Panc1 (cell line): ENCODE measurements around the gene CENPT. TPM values are rescaled to one million over a fixed set of nuclear protein-coding genes. Genes with fewer than 3 reads are reported as not detected.

Experiments used
- ATAC-seq: fragments of 200-7000 bp; cut with Tn5 transposase; 2 replicates; pipeline ENCODE4 v1.9.1; 2020; ENCODE audit warnings: mild to moderate bottlenecking, moderate library complexity
- BruUV-seq: library from RNA; stranded (reverse); fragments of 400-500 nt; replicated peaks from 2 replicates; lab custom pipeline; 2021; lab: Mats Ljungman, UMichigan
- CTCF ChIA-PET: fragments of 300-600 bp; sonication (Branson Sonifier 250); formaldehyde crosslinking; loops from one replicate; lab custom pipeline; 2022; ENCODE audit warnings: antibody characterized with exemption; lab: Charles Lee
- POLR2A ChIA-PET: fragments of 300-600 bp; sonication (Branson Sonifier 250); formaldehyde crosslinking; loops from one replicate; lab custom pipeline; 2022; ENCODE audit warnings: antibody characterized with exemption; lab: Charles Lee
- DNase-seq: peaks from one replicate; pipeline ENCODE4 v3.0.0-alpha.2; 2010; ENCODE audit warnings: low read depth, low spot score
- H3K27ac ChIP-seq: 2 replicates; pipeline ENCODE4 v1.5.1; 2011; ENCODE audit warnings: mild to moderate bottlenecking, low read length, inconsistent platforms
- H3K27me3 ChIP-seq: fragments of 200-500 bp; sonication (Bioruptor generic); 2 replicates; pipeline ENCODE4 v1.6.0; 2014; ENCODE audit warnings: low read length, inconsistent platforms; ENCODE audit not compliant: control insufficient read depth, insufficient read depth
- H3K36me3 ChIP-seq: fragments of 200-500 bp; sonication (Bioruptor generic); 2 replicates; pipeline ENCODE4 v1.5.1; 2014; ENCODE audit warnings: inconsistent platforms, mild to moderate bottlenecking, low read length, moderate library complexity; ENCODE audit not compliant: control insufficient read depth, insufficient read depth
- H3K4me1 ChIP-seq: 2 replicates; pipeline ENCODE4 v1.5.1; 2011; ENCODE audit warnings: inconsistent platforms, mild to moderate bottlenecking, low read length, moderate library complexity; ENCODE audit not compliant: control insufficient read depth, insufficient read depth
- H3K4me3 ChIP-seq, 2 experiments: 2 replicates each; pipeline ENCODE4 v1.5.1; 2011 to 2012; ENCODE audit warnings: low read depth in 2 of 2, low read length in 2 of 2, mild to moderate bottlenecking in 2 of 2, inconsistent platforms in 1 of 2, moderate library complexity in 1 of 2
- H3K9me3 ChIP-seq: fragments of 200-500 bp; sonication (Bioruptor generic); 2 replicates; pipeline ENCODE4 v1.5.1; 2014; ENCODE audit warnings: low read depth, mild to moderate bottlenecking, inconsistent platforms, low read length, moderate library complexity; ENCODE audit not compliant: control insufficient read depth, insufficient read depth
- CTCF ChIP-seq: fragments of 450-650 bp; IDR thresholded peaks from 2 replicates; pipeline ENCODE4 v1.5.1; 2017; ENCODE audit warnings: mild to moderate bottlenecking
- POLR2AphosphoS5 ChIP-seq: IDR thresholded peaks from 2 replicates; pipeline ENCODE4 v1.6.1; 2012; ENCODE audit warnings: mild to moderate bottlenecking, low read depth, low read length, moderate library complexity
- SIN3A ChIP-seq: IDR thresholded peaks from 2 replicates; pipeline ENCODE4 v1.6.1; 2012; ENCODE audit warnings: low read depth, mild to moderate bottlenecking, low read length, moderate library complexity, borderline replicate concordance; ENCODE audit not compliant: insufficient read depth
- TCF7L2 ChIP-seq: IDR thresholded peaks from 2 replicates; pipeline ENCODE4 v1.6.1; 2011; ENCODE audit warnings: mild to moderate bottlenecking, low read depth, low read length, inconsistent platforms
- in situ Hi-C: cut with HindIII; loops from 2 replicates; pipeline ENCODE4 v1.10.0; 2016; ENCODE audit warnings: low sequenced_read_pairs, low pct_unique_long_range_greater_than_20kb
- intact Hi-C: fragments of 100-400 bp; cut with micrococcal nuclease; formaldehyde crosslinking; loops from one replicate; pipeline ENCODE4 v1.10.0; 2022; ENCODE audit not compliant: unreplicated experiment
- total RNA-seq: library from RNA; stranded (reverse); gene quantifications from one replicate; pipeline ENCODE4 v1.2.1, GENCODE V29; 2021; ENCODE audit not compliant: unreplicated experiment
- TF ChIP-seq, protein P1 (sequence below), 2 experiments: IDR thresholded peaks; 2 replicates each; pipeline ENCODE4 v1.6.1; 2011 to 2012; ENCODE audit warnings: low read depth in 2 of 2, control low read depth in 1 of 2, low read length in 1 of 2, mild to moderate bottlenecking in 1 of 2, moderate library complexity in 1 of 2; ENCODE audit not compliant: insufficient read depth in 1 of 2

The CENPT gene
- total RNA-seq, 1 experiment from 2014 or later: 43.4 TPM

- in situ Hi-C loops: no loop called here
- peak; percentile 82 for TF ChIP-seq POLR2AphosphoS5
- TF ChIP-seq, protein P1, sequence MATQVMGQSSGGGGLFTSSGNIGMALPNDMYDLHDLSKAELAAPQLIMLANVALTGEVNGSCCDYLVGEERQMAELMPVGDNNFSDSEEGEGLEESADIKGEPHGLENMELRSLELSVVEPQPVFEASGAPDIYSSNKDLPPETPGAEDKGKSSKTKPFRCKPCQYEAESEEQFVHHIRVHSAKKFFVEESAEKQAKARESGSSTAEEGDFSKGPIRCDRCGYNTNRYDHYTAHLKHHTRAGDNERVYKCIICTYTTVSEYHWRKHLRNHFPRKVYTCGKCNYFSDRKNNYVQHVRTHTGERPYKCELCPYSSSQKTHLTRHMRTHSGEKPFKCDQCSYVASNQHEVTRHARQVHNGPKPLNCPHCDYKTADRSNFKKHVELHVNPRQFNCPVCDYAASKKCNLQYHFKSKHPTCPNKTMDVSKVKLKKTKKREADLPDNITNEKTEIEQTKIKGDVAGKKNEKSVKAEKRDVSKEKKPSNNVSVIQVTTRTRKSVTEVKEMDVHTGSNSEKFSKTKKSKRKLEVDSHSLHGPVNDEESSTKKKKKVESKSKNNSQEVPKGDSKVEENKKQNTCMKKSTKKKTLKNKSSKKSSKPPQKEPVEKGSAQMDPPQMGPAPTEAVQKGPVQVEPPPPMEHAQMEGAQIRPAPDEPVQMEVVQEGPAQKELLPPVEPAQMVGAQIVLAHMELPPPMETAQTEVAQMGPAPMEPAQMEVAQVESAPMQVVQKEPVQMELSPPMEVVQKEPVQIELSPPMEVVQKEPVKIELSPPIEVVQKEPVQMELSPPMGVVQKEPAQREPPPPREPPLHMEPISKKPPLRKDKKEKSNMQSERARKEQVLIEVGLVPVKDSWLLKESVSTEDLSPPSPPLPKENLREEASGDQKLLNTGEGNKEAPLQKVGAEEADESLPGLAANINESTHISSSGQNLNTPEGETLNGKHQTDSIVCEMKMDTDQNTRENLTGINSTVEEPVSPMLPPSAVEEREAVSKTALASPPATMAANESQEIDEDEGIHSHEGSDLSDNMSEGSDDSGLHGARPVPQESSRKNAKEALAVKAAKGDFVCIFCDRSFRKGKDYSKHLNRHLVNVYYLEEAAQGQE (IDR thresholded peaks at IDR 0.05; ENCODE audit: insufficient read depth in 1 of 2, low read depth in 2 of 2, low read length in 1 of 2): 0 out of 4 replicates have a peak, but pooled peaks of 1 of the 2 experiments have one; percentile 34
- no peak for TF ChIP-seq CTCF
- peak; percentile 88; the same call in 1 of the 2 replicates for TF ChIP-seq SIN3A
- TF ChIP-seq TCF7L2: peak; percentile 63; the same call in 1 of the 2 replicates
- POLR2A ChIA-PET: interaction anchor here (0.5 to 0.7 kb wide), 7 partner anchors 30 to 246 kb away, joined by 3 to 13 read pairs (median 3); no protein-coding TSS in a partner anchor
Measured at GRCh38 chr16:67806428-67807147, 40.9 kb downstream of the CENPT start, which contains the start of the genes RANBP10 and TSNAXIP1. Gene RANBP10, minus strand, starts transcription at chr16:67806560. Its CDS starts 24 bp downstream, at chr16:67806536. Gene TSNAXIP1, plus strand, starts transcription at chr16:67806889. Its CDS starts 261 bp downstream, at chr16:67807150.

GRCh38 chr16:67805718-67806427 is 41.6 kb downstream of the CENPT start:
- POLR2A ChIA-PET: interaction anchor here (0.6 to 0.7 kb wide), 4 partner anchors 39 to 246 kb away, joined by 3 to 13 read pairs (median 3); no protein-coding TSS in a partner anchor
- peak; percentile 6 for ATAC-seq
- in situ Hi-C loops: no loop called here

More at GRCh38 chr16:67806428-67807147, 40.9 kb downstream of the CENPT start, which contains the start of the genes RANBP10 and TSNAXIP1:
- Histone ChIP-seq H3K27me3 (no peaks in the 10 kb centered on the region), H3K27ac (peak within 1 kb of the TSS; percentile 85), H3K36me3 (no peaks in the 10 kb centered on the region; the same call in 1 of the 2 replicates), H3K4me1 (peaks cover 9% of the 10 kb centered on the region), H3K9me3 (no peaks in the 10 kb centered on the region), H3K4me3 (peak within 1 kb of the TSS; percentile 92 to 96)
- no TSS peak for BruUV-seq
- DNase-seq (peak; percentile 95), ATAC-seq (peak; percentile 98)
- intact Hi-C loops: loop anchor here (10.0 kb wide), 1 partner anchor 132 kb away; no protein-coding TSS in a partner anchor
- CTCF ChIA-PET: interaction anchor here (0.6 to 1.9 kb wide), 5 partner anchors 9 to 277 kb away, joined by 3 to 9 read pairs (median 3); no protein-coding TSS in a partner anchor

More at GRCh38 chr16:67805718-67806427, 41.6 kb downstream of the CENPT start:
- DNase-seq: no peak
- Histone ChIP-seq H3K36me3 (no peaks in the 10 kb centered on the region; the same call in 1 of the 2 replicates), H3K27me3 (no peaks in the 10 kb centered on the region), H3K9me3 (no peaks in the 10 kb centered on the region), H3K4me3 (peak overlapping the region; percentile 92 to 96), H3K4me1 (peaks cover 9% of the 10 kb centered on the region), H3K27ac (peak overlapping the region; percentile 85)
- CTCF ChIA-PET: interaction anchor here (0.6 to 1.9 kb wide), 4 partner anchors 10 to 278 kb away, joined by 3 to 9 read pairs (median 3); no protein-coding TSS in a partner anchor
- intact Hi-C loops: loop anchor here (10.0 kb wide), 1 partner anchor 131 kb away; no protein-coding TSS in a partner anchor
- no TSS peak for BruUV-seq
- TF ChIP-seq, protein P1 (IDR thresholded peaks at IDR 0.05; ENCODE audit: insufficient read depth in 1 of 2, low read depth in 2 of 2, low read length in 1 of 2): no peak
- peak; percentile 70; the same call in 1 of the 2 replicates for TF ChIP-seq SIN3A
